ENCODE measurements around the gene MTHFD1L. TPM values are rescaled to one million over a fixed set of nuclear protein-coding genes. Genes with fewer than 3 reads are reported as not detected.

Gene MTHFD1L
- total and polyA plus RNA-seq, 2 of the 4 experiments (the other 2 are of a cell fraction), result 43.5 to 53.2 TPM

DNA sequence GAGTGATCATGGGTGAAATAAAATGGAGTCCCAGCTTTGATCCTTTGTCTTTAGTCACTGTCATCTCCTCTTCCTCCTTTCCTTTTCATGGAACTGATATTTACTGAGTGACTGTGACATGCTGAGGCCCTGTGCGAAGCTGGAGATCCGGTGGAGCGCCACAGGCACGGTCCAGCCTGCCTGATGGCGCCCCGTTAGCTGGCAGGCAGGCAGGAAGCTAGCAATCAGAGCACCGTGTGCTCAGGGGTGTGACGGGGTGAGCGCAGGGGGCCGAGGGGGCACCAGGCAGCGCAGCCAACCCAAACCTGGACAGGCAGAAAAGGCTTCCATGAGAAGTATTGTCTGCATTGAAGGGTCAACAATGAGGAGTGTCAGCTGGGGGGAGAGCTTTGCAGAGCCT lies 274.0 kb downstream of the MTHFD1L start:
- Histone ChIP-seq H3K4ac (ENCODE audit: low read depth, low read length) (no peak overlapping the region), H2AFZ (replicated peaks; ENCODE audit: low read length, poor library complexity) (no peak overlapping the region), H2BK15ac (ENCODE audit: low read depth, low read length) (no peak overlapping the region), H3K4me2 (ENCODE audit: low read depth, low read length) (no peak overlapping the region), H4K91ac (ENCODE audit: insufficient read depth, low read depth, low read length) (no peak overlapping the region), H4K5ac (ENCODE audit: low read depth, low read length) (no peak overlapping the region), H3K56ac (ENCODE audit: extremely low read depth, insufficient read depth, low read length) (no peak overlapping the region), H2BK5ac (ENCODE audit: low read depth, low read length, poor library complexity, severe bottlenecking) (no peak overlapping the region), H3K14ac (replicated peaks; ENCODE audit: low read depth, low read length) (no peak overlapping the region), H3K18ac (ENCODE audit: low read depth, low read length) (no peak overlapping the region), H3K4me3 (ENCODE audit: insufficient read depth, low read depth, low read length) (no peak overlapping the region), H2BK20ac (ENCODE audit: low read depth, low read length) (no peak overlapping the region), H3K9me1 (ENCODE audit: insufficient read depth, low read length) (no peaks in the 10 kb centered on the region), H3K4me1 (ENCODE audit: control insufficient read depth, insufficient read depth, low read length) (no peaks in the 10 kb centered on the region), H3K27ac (ENCODE audit: insufficient read depth, low read length) (no peak overlapping the region), H4K8ac (ENCODE audit: low read depth in 2 of 2, low read length in 2 of 2) (no peak overlapping the region), H3K9me3 (ENCODE audit: control insufficient read depth, insufficient read depth, low read length) (peaks cover 4% of the 10 kb centered on the region), H4K20me1 (ENCODE audit: insufficient read depth, low read length) (no peaks in the 10 kb centered on the region), H3K23ac (ENCODE audit: low read depth, low read length) (no peak overlapping the region), H3K79me1 (ENCODE audit: low read depth in 1 of 2, low read length in 2 of 2) (no peaks in the 10 kb centered on the region), H3K36me3 (ENCODE audit: control insufficient read depth, insufficient read depth, low read length) (no peaks in the 10 kb centered on the region), H2BK120ac (ENCODE audit: low read depth, low read length) (no peak overlapping the region), H3K9ac (ENCODE audit: low read depth, low read length) (no peak overlapping the region), H3K27me3 (ENCODE audit: control insufficient read depth, insufficient read depth, low read length) (peaks cover 9% of the 10 kb centered on the region), H2AK5ac (ENCODE audit: low read depth, low read length) (no peak overlapping the region), H2AK9ac (replicated peaks; ENCODE audit: low read depth, low read length, poor library complexity) (no peak overlapping the region)
- in situ Hi-C loops (cut with MboI; ENCODE audit: low sequenced_read_pairs), result no loop called here
- dilution Hi-C loops (cut with HindIII; ENCODE audit: low sequenced_read_pairs, unreplicated experiment), result no loop called here
- intact Hi-C loops (cut with micrococcal nuclease), result no loop called here
- WGBS, 2 experiments (ENCODE audit: extremely low coverage in 2 of 2, insufficient read length in 1 of 2), result no CpG with 5 or more reads among the region's 11 CpGs
- no TSS peak for BruUV-seq (replicated peaks)
- ChIA-PET CTCF (no interaction called here), POLR2A (ENCODE audit: unreplicated experiment) (no interaction called here)
- TF ChIP-seq RCOR1 (IDR thresholded peaks at IDR 0.05; ENCODE audit: insufficient replicate concordance, low read length), result no peak
- no peak for TF ChIP-seq SMC3 (IDR thresholded peaks at IDR 0.05; ENCODE audit: low read depth, low read length)
- TF ChIP-seq, protein P1, sequence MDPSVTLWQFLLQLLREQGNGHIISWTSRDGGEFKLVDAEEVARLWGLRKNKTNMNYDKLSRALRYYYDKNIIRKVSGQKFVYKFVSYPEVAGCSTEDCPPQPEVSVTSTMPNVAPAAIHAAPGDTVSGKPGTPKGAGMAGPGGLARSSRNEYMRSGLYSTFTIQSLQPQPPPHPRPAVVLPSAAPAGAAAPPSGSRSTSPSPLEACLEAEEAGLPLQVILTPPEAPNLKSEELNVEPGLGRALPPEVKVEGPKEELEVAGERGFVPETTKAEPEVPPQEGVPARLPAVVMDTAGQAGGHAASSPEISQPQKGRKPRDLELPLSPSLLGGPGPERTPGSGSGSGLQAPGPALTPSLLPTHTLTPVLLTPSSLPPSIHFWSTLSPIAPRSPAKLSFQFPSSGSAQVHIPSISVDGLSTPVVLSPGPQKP (IDR thresholded peaks at IDR 0.05; ENCODE audit: borderline replicate concordance, low read depth, low read length), result no peak
- TF ChIP-seq MAZ (IDR thresholded peaks at IDR 0.05; ENCODE audit: borderline replicate concordance, low read depth, low read length), result no peak
- TF ChIP-seq CHD1 (IDR thresholded peaks at IDR 0.05; ENCODE audit: low read depth, low read length), result no peak
- no peak for TF ChIP-seq CEBPB (IDR thresholded peaks at IDR 0.05; ENCODE audit: low read depth, low read length)
- TF ChIP-seq, protein P2, sequence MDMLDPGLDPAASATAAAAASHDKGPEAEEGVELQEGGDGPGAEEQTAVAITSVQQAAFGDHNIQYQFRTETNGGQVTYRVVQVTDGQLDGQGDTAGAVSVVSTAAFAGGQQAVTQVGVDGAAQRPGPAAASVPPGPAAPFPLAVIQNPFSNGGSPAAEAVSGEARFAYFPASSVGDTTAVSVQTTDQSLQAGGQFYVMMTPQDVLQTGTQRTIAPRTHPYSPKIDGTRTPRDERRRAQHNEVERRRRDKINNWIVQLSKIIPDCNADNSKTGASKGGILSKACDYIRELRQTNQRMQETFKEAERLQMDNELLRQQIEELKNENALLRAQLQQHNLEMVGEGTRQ (IDR thresholded peaks at IDR 0.05; ENCODE audit: low read depth, low read length), result no peak
- TF ChIP-seq RFX5 (IDR thresholded peaks at IDR 0.05; ENCODE audit: low read depth, low read length), result no peak
- no peak for TF ChIP-seq BHLHE40 (IDR thresholded peaks at IDR 0.05; ENCODE audit: low read depth, low read length)
- no peak for TF ChIP-seq FOS (IDR thresholded peaks at IDR 0.05; ENCODE audit: low read depth, low read length)
- TF ChIP-seq RAD21 (IDR thresholded peaks at IDR 0.05; ENCODE audit: low read length), result no peak
- TF ChIP-seq MAFK (IDR thresholded peaks at IDR 0.05; ENCODE audit: low read depth, low read length), result no peak
- no peak for TF ChIP-seq POLR2A (IDR thresholded peaks at IDR 0.05; ENCODE audit: low read depth, low read length)
- no peak for DNase-seq
- ATAC-seq (ENCODE audit: low read depth), result no peak
